HEK293 (cell line): ENCODE data around the gene RIN2.

ENCODE experiments used
- CTCF ChIA-PET: fragments of 350-600 bp; formaldehyde crosslinking; extraction: SDS; loops from one replicate; lab custom pipeline; 2021; ENCODE audit warnings: antibody characterized with exemption; lab: Yijun Ruan, JAX
- POLR2A ChIA-PET: fragments of 300-600 bp; formaldehyde crosslinking; extraction: SDS; loops from one replicate; lab custom pipeline; 2020; ENCODE audit warnings: antibody characterized with exemption, inconsistent platforms; lab: Yijun Ruan, JAX
- H3K27ac ChIP-seq: fragments of 200-500 bp; sonication (Bioruptor generic); 2 replicates; pipeline ENCODE4 v1.5.1; 2014; ENCODE audit warnings: low read depth, low read length, control low read depth, inconsistent platforms; ENCODE audit errors: extremely low read depth
- H3K36me3 ChIP-seq, 2 experiments: fragments of 200-500 bp in 1 of 2; sonication (Bioruptor generic) in 1 of 2; 1 replicate in 1 of 2; 2 replicates in 1 of 2; pipeline ENCODE4 v1.5.1; 2014 to 2017; ENCODE audit warnings: inconsistent platforms in 2 of 2, low read length in 2 of 2; ENCODE audit not compliant: control insufficient read depth in 2 of 2, insufficient read depth in 1 of 2
- H3K4me1 ChIP-seq: fragments of 200-500 bp; sonication (Bioruptor generic); 2 replicates; pipeline ENCODE4 v1.5.1; 2014; ENCODE audit warnings: mild to moderate bottlenecking, low read length, inconsistent platforms; ENCODE audit not compliant: control insufficient read depth, insufficient read depth
- H3K4me3 ChIP-seq: 2 replicates; pipeline ENCODE4 v1.5.1; 2011; ENCODE audit warnings: low read depth, mild to moderate bottlenecking, control low read depth, low read length, moderate library complexity
- H3K9me3 ChIP-seq: fragments of 200-500 bp; sonication (Bioruptor generic); 2 replicates; pipeline ENCODE4 v1.5.1; 2014; ENCODE audit warnings: low read depth, low read length, inconsistent platforms; ENCODE audit not compliant: control insufficient read depth, insufficient read depth
- HOXC10 ChIP-seq: sonication (generic); formaldehyde crosslinking; IDR thresholded peaks from 2 replicates; pipeline ENCODE4 v1.8.1; 2023; ENCODE audit warnings: mild to moderate bottlenecking, missing genetic modification reagents
- KLF9 ChIP-seq: fragments of 450-650 bp; formaldehyde crosslinking; IDR thresholded peaks from 2 replicates; pipeline ENCODE4 v1.5.1; 2016; ENCODE audit warnings: missing biosample characterization, missing genetic modification characterization, low read depth
- OSR2 ChIP-seq: fragments of 450-650 bp; formaldehyde crosslinking; IDR thresholded peaks from 2 replicates; pipeline ENCODE4 v1.5.1; 2016; ENCODE audit warnings: missing biosample characterization, missing genetic modification characterization
- SP7 ChIP-seq: fragments of 450-650 bp; formaldehyde crosslinking; IDR thresholded peaks from 2 replicates; pipeline ENCODE4 v1.5.1; 2016; ENCODE audit warnings: missing biosample characterization, missing genetic modification characterization
- ZBTB1 ChIP-seq: fragments of 450-650 bp; formaldehyde crosslinking; IDR thresholded peaks from 2 replicates; pipeline ENCODE4 v1.5.1; 2016; ENCODE audit warnings: missing biosample characterization, missing genetic modification characterization
- ZBTB17 ChIP-seq: fragments of 450-650 bp; formaldehyde crosslinking; IDR thresholded peaks from 2 replicates; pipeline ENCODE4 v1.5.1; 2016; ENCODE audit warnings: missing biosample characterization, missing genetic modification characterization
- ZBTB8A ChIP-seq: fragments of 450-650 bp; formaldehyde crosslinking; IDR thresholded peaks from 2 replicates; pipeline ENCODE4 v1.5.1; 2016; ENCODE audit warnings: missing biosample characterization, missing genetic modification characterization
- ZFP41 ChIP-seq: fragments of 450-650 bp; formaldehyde crosslinking; IDR thresholded peaks from 2 replicates; pipeline ENCODE4 v1.5.1; 2016; ENCODE audit warnings: missing biosample characterization, missing genetic modification characterization, borderline replicate concordance
- ZFP69B ChIP-seq: fragments of 450-650 bp; formaldehyde crosslinking; IDR thresholded peaks from 2 replicates; pipeline ENCODE4 v1.5.1; 2016; ENCODE audit warnings: missing biosample characterization, missing genetic modification characterization
- ZNF133 ChIP-seq: fragments of 450-650 bp; formaldehyde crosslinking; IDR thresholded peaks from 2 replicates; pipeline ENCODE4 v1.5.1; 2016; ENCODE audit warnings: missing biosample characterization, missing genetic modification characterization
- ZNF214 ChIP-seq: fragments of 450-650 bp; formaldehyde crosslinking; IDR thresholded peaks from 2 replicates; pipeline ENCODE4 v1.5.1; 2017; ENCODE audit warnings: missing biosample characterization, mild to moderate bottlenecking, missing genetic modification characterization, borderline replicate concordance
- ZNF239 ChIP-seq: fragments of 450-650 bp; formaldehyde crosslinking; IDR thresholded peaks from 2 replicates; pipeline ENCODE4 v1.5.1; 2016; ENCODE audit warnings: missing biosample characterization, missing genetic modification characterization
- ZNF248 ChIP-seq: fragments of 450-650 bp; formaldehyde crosslinking; IDR thresholded peaks from 2 replicates; pipeline ENCODE4 v1.5.1; 2017; ENCODE audit warnings: missing biosample characterization, missing genetic modification characterization
- ZNF302 ChIP-seq: fragments of 450-650 bp; formaldehyde crosslinking; IDR thresholded peaks from 2 replicates; pipeline ENCODE4 v1.5.1; 2016; ENCODE audit warnings: missing biosample characterization, missing genetic modification characterization, low read depth
- ZNF324 ChIP-seq: fragments of 450-650 bp; formaldehyde crosslinking; IDR thresholded peaks from 2 replicates; pipeline ENCODE4 v1.5.1; 2016; ENCODE audit warnings: missing biosample characterization, missing genetic modification characterization
- ZNF426 ChIP-seq: fragments of 450-650 bp; formaldehyde crosslinking; IDR thresholded peaks from 2 replicates; pipeline ENCODE4 v1.5.1; 2017; ENCODE audit warnings: missing biosample characterization, missing genetic modification characterization, mild to moderate bottlenecking, inconsistent platforms, moderate library complexity
- ZNF514 ChIP-seq: fragments of 450-650 bp; formaldehyde crosslinking; IDR thresholded peaks from 2 replicates; pipeline ENCODE4 v1.5.1; 2016; ENCODE audit warnings: missing biosample characterization, missing genetic modification characterization
- ZNF610 ChIP-seq: fragments of 450-650 bp; formaldehyde crosslinking; IDR thresholded peaks from 2 replicates; pipeline ENCODE4 v1.5.1; 2016; ENCODE audit warnings: missing biosample characterization, missing genetic modification characterization, borderline replicate concordance
- ZNF830 ChIP-seq: fragments of 450-650 bp; IDR thresholded peaks from 2 replicates; pipeline ENCODE4 v1.5.0; 2018; ENCODE audit warnings: missing biosample characterization, missing genetic modification characterization, low read depth, mild to moderate bottlenecking, moderate library complexity
- ZSCAN30 ChIP-seq: fragments of 450-650 bp; IDR thresholded peaks from 2 replicates; pipeline ENCODE4 v1.5.1; 2018; ENCODE audit warnings: missing biosample characterization, mild to moderate bottlenecking, missing genetic modification characterization, moderate library complexity
- TF ChIP-seq, protein P1 (sequence below): fragments of 450-650 bp; formaldehyde crosslinking; IDR thresholded peaks from 2 replicates; pipeline ENCODE4 v1.5.1; 2016; ENCODE audit warnings: missing biosample characterization, missing genetic modification characterization
- TF ChIP-seq, protein P2 (sequence below): fragments of 450-650 bp; formaldehyde crosslinking; IDR thresholded peaks from 2 replicates; pipeline ENCODE4 v1.5.1; 2016; ENCODE audit warnings: missing biosample characterization, missing genetic modification characterization
- TF ChIP-seq, protein P3 (sequence below): fragments of 450-650 bp; formaldehyde crosslinking; IDR thresholded peaks from 2 replicates; pipeline ENCODE4; 2016; ENCODE audit warnings: missing biosample characterization, missing genetic modification characterization

The RIN2 gene

DNA sequence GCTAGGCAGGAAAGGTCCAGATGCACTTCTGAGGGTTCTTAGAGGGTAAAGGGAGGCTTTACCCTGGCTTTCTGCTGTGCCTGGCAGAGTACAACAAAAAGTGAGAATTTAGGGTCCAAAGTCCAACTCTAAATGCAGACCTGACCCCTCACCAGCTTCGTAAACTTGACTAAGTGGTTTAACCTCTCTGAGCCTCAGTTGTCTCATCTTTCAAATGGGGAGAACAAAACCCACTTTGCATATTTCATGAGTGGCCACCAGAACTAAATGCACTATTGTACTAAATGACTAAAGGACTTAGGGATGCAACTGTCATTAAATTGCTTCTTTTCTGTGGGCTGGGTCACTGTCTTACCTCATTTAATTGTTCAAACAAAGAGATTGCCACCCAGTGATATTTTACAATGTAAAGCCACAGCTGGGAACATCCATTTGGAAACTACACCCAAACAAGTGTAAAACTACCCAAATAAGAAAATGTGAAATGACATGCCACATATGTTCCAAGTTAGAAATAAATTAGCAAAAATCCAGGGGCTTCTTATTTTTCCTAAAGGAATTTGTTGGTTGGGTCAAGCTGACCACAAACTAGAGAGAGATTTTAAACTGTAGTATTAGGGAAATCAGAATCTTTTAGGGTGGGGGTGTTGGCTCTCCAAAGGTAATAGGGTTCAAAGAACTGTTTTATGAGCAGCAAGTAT, 48.3 kb upstream of the RIN2 start:
- Histone ChIP-seq H3K36me3 (no peaks in the 10 kb centered on the region), H3K27ac (no peak overlapping the region), H3K4me1 (peaks cover 3% of the 10 kb centered on the region; the same call in 1 of the 2 replicates), H3K9me3 (no peaks in the 10 kb centered on the region), H3K4me3 (no peak overlapping the region)
- TF ChIP-seq ZSCAN30 (tag by site-specific recombination), result no peak
- POLR2A ChIA-PET, result no interaction called here
- CTCF ChIA-PET, result no interaction called here

DNA sequence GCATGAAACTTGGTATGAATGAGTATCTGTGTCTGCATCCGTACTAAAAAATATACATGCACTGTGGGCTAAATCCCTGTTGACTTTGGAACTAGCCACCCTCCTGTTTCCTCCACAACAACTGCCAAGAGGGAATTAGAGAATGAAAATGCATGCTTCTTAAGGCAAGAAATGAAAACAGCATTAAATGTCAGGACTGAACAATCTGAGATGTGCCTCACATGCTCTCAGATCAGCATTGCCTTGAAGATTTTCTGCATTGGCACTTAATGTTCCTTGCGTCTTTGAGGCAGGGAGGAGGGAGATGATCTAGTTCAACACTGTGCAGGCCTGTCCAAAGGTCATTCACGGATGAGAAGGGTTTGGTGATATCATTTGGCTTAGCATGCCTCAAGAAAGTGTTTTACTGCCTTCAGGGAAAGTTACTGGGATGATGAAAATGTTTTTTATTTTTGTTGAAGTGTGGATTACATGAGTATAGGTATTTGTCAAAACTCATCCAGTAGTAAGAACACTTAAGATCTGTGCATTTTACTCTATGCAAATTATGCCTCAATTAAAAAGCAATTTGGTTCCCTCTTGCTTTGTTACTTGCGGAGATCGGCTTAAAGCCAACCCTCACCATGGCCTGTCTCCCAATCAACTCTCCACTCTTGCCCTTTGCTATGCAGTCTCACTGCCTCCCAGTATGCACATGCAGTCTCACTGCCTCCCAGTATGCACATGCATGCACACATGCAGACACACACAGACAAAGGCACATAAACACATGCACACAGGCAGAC, 47.5 kb upstream of the RIN2 start:
- H3K4me1 ChIP-seq, result peaks cover 3% of the 10 kb centered on the region; the same call in 1 of the 2 replicates
- no peaks in the 10 kb centered on the region for H3K9me3 ChIP-seq
- no peaks in the 10 kb centered on the region for H3K36me3 ChIP-seq
- TF ChIP-seq ZNF302, result no peak
- no peak for TF ChIP-seq ZNF248
- TF ChIP-seq ZNF133 (tag by site-specific recombination), result no peak
- no peak for TF ChIP-seq ZNF239 (tag by site-specific recombination)
- TF ChIP-seq, protein P1, sequence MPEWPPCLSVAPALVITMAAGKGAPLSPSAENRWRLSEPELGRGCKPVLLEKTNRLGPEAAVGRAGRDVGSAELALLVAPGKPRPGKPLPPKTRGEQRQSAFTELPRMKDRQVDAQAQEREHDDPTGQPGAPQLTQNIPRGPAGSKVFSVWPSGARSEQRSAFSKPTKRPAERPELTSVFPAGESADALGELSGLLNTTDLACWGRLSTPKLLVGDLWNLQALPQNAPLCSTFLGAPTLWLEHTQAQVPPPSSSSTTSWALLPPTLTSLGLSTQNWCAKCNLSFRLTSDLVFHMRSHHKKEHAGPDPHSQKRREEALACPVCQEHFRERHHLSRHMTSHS (tag by site-specific recombination), result no peak
- TF ChIP-seq ZBTB8A (tag by site-specific recombination), result no peak
- no peak for TF ChIP-seq ZBTB17 (tag by site-specific recombination)
- POLR2A ChIA-PET, result no interaction called here
- no peak overlapping the region for H3K4me3 ChIP-seq
- no peak overlapping the region for H3K27ac ChIP-seq
- CTCF ChIA-PET, result no interaction called here

DNA sequence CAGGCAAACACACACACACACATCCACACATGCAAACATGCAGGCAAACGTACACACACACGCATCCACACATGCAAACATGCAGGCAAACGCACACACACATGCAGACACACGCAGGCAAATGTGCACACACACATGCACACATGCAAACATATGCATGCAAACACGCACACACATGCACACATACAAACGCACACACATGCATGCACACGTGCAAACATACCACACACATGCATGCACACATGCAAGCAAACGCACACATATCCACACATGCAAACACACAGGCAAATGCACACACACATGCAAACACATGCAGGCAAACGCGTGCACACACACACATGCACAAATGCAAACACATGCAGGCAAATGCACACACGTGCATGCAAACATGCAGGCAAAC, 46.9 kb upstream of the RIN2 start:
- no peak for TF ChIP-seq ZNF514 (tag by site-specific recombination)
- TF ChIP-seq SP7 (tag by site-specific recombination), result no peak
- TF ChIP-seq, protein P2, sequence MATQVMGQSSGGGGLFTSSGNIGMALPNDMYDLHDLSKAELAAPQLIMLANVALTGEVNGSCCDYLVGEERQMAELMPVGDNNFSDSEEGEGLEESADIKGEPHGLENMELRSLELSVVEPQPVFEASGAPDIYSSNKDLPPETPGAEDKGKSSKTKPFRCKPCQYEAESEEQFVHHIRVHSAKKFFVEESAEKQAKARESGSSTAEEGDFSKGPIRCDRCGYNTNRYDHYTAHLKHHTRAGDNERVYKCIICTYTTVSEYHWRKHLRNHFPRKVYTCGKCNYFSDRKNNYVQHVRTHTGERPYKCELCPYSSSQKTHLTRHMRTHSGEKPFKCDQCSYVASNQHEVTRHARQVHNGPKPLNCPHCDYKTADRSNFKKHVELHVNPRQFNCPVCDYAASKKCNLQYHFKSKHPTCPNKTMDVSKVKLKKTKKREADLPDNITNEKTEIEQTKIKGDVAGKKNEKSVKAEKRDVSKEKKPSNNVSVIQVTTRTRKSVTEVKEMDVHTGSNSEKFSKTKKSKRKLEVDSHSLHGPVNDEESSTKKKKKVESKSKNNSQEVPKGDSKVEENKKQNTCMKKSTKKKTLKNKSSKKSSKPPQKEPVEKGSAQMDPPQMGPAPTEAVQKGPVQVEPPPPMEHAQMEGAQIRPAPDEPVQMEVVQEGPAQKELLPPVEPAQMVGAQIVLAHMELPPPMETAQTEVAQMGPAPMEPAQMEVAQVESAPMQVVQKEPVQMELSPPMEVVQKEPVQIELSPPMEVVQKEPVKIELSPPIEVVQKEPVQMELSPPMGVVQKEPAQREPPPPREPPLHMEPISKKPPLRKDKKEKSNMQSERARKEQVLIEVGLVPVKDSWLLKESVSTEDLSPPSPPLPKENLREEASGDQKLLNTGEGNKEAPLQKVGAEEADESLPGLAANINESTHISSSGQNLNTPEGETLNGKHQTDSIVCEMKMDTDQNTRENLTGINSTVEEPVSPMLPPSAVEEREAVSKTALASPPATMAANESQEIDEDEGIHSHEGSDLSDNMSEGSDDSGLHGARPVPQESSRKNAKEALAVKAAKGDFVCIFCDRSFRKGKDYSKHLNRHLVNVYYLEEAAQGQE (tag by site-specific recombination), result no peak
- no peak for TF ChIP-seq ZFP69B (tag by site-specific recombination)
- TF ChIP-seq ZFP41 (tag by site-specific recombination), result no peak
- no peak for TF ChIP-seq ZNF426 (tag by site-specific recombination)
- no peak for TF ChIP-seq ZNF214 (tag by site-specific recombination)
- no peak for TF ChIP-seq ZNF830 (tag by site-specific recombination)
- no peak for TF ChIP-seq ZBTB1 (tag by site-specific recombination)
- no peak for TF ChIP-seq HOXC10 (CRISPR knock-in tag)
- no peak for TF ChIP-seq OSR2
- no peak for TF ChIP-seq ZNF610 (tag by site-specific recombination)
- TF ChIP-seq KLF9 (tag by site-specific recombination), result no peak
- TF ChIP-seq ZNF324 (tag by site-specific recombination), result no peak
- TF ChIP-seq, protein P3, sequence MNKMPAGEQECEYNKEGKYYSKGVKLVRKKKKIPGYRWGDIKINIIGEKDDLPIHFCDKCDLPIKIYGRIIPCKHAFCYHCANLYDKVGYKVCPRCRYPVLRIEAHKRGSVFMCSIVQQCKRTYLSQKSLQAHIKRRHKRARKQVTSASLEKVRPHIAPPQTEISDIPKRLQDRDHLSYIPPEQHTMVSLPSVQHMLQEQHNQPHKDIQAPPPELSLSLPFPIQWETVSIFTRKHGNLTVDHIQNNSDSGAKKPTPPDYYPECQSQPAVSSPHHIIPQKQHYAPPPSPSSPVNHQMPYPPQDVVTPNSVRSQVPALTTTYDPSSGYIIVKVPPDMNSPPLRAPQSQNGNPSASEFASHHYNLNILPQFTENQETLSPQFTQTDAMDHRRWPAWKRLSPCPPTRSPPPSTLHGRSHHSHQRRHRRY (tag by site-specific recombination), result no peak
- Histone ChIP-seq H3K4me3 (no peak overlapping the region), H3K36me3 (no peaks in the 10 kb centered on the region), H3K27ac (no peak overlapping the region), H3K4me1 (peaks cover 3% of the 10 kb centered on the region; the same call in 1 of the 2 replicates), H3K9me3 (no peaks in the 10 kb centered on the region)
- ChIA-PET POLR2A (no interaction called here), CTCF (no interaction called here)
